ENCODE data around the gene GIMAP8.

GIMAP8 gene

GRCh38 chr7:150404805-150405583, 45.4 kb upstream of the GIMAP8 start:
- no peaks in the 10 kb centered on the region for H3K36me3 ChIP-seq (ENCODE audit: control insufficient read depth in 2 of 2, insufficient read depth in 1 of 2, low read length in 2 of 2)
- H3K9me3 ChIP-seq (ENCODE audit: control insufficient read depth, insufficient read depth, low read depth, low read length), result no peaks in the 10 kb centered on the region
- ChIA-PET POLR2A (interaction anchor here (0.6 to 1.0 kb wide), 2 partner anchors 53 to 82 kb away, joined by 3 read pairs; partner anchors contain the start of gene LRRC61), CTCF (interaction anchor here (0.7 to 2.1 kb wide), 5 partner anchors 17 to 521 kb away, joined by 3 to 9 read pairs (median 3); partner anchors contain the start of gene REPIN1)
- H3K4me1 ChIP-seq (ENCODE audit: control insufficient read depth, insufficient read depth, low read length), result no peaks in the 10 kb centered on the region
- peak overlapping the region; percentile 45 for H3K4me3 ChIP-seq (ENCODE audit: low read depth, low read length)
- peak overlapping the region; percentile 6; the same call in 1 of the 2 replicates for H3K27ac ChIP-seq (ENCODE audit: extremely low read depth, low read depth, low read length)
- TF ChIP-seq YY1 (tag by site-specific recombination; IDR thresholded peaks at IDR 0.05), result peak; percentile 68; the same call in 1 of the 2 replicates
- no peak for TF ChIP-seq ZNF600 (tag by site-specific recombination; IDR thresholded peaks at IDR 0.05)
- no peak for TF ChIP-seq ZNF645 (tag by site-specific recombination; IDR thresholded peaks at IDR 0.05)
- TF ChIP-seq HOXA7 (CRISPR knock-in tag; IDR thresholded peaks at IDR 0.05; ENCODE audit: borderline replicate concordance), result no peak
- TF ChIP-seq ZNF521 (tag by site-specific recombination; IDR thresholded peaks at IDR 0.05), result no peak
- 0 out of 2 replicates have a peak, but pooled peaks have one; percentile 33 for TF ChIP-seq BCL11B (tag by site-specific recombination; IDR thresholded peaks at IDR 0.05; ENCODE audit: low read depth)
- TF ChIP-seq ZFP3 (tag by site-specific recombination; IDR thresholded peaks at IDR 0.05; ENCODE audit: low read depth), result no peak
- no peak for TF ChIP-seq MEIS1 (CRISPR knock-in tag; IDR thresholded peaks at IDR 0.05; ENCODE audit: borderline replicate concordance)
- TF ChIP-seq ZSCAN18 (tag by site-specific recombination; IDR thresholded peaks at IDR 0.05), result no peak
- no peak for TF ChIP-seq ZNF148 (tag by site-specific recombination; IDR thresholded peaks at IDR 0.05; ENCODE audit: borderline replicate concordance)
- TF ChIP-seq KLF7 (tag by site-specific recombination; IDR thresholded peaks at IDR 0.05; ENCODE audit: borderline replicate concordance), result 0 out of 2 replicates have a peak, but pooled peaks have one; percentile 41
- TF ChIP-seq ZNF677 (tag by site-specific recombination; IDR thresholded peaks at IDR 0.05), result no peak
- TF ChIP-seq ZNF133 (tag by site-specific recombination; IDR thresholded peaks at IDR 0.05), result no peak
- TF ChIP-seq ZNF777 (tag by site-specific recombination; IDR thresholded peaks at IDR 0.05; ENCODE audit: borderline replicate concordance), result 0 out of 2 replicates have a peak, but pooled peaks have one; percentile 34
- 0 out of 2 replicates have a peak, but pooled peaks have one; percentile 39 for TF ChIP-seq ZNF324 (tag by site-specific recombination; IDR thresholded peaks at IDR 0.05)
- peak; percentile 75; the same call in 1 of the 2 replicates for TF ChIP-seq ZNF692 (tag by site-specific recombination; IDR thresholded peaks at IDR 0.05)
- no peak for TF ChIP-seq SCRT2 (tag by site-specific recombination; IDR thresholded peaks at IDR 0.05)
- TF ChIP-seq ZFHX2 (tag by site-specific recombination; conservative IDR thresholded peaks at IDR 0.05), result peak; percentile 66
- no peak for TF ChIP-seq ZNF658 (tag by site-specific recombination; IDR thresholded peaks at IDR 0.05)
- no peak for TF ChIP-seq ZNF529 (tag by site-specific recombination; IDR thresholded peaks at IDR 0.05; ENCODE audit: insufficient replicate concordance)
- TF ChIP-seq ZBTB26 (tag by site-specific recombination; optimal IDR thresholded peaks at IDR 0.05), result peak; percentile 87
- peak; percentile 45; the same call in 1 of the 2 replicates for TF ChIP-seq ZEB2 (tag by site-specific recombination; IDR thresholded peaks at IDR 0.05)
- TF ChIP-seq ZNF214 (tag by site-specific recombination; IDR thresholded peaks at IDR 0.05; ENCODE audit: borderline replicate concordance), result no peak
- no peak for TF ChIP-seq ZNF354C (tag by site-specific recombination; IDR thresholded peaks at IDR 0.05; ENCODE audit: borderline replicate concordance, low read depth)
- TF ChIP-seq ZXDB (tag by site-specific recombination; IDR thresholded peaks at IDR 0.05), result no peak
- TF ChIP-seq KLF16 (tag by site-specific recombination; IDR thresholded peaks at IDR 0.05), result peak; percentile 85
- no peak for TF ChIP-seq ZNF404 (tag by site-specific recombination; IDR thresholded peaks at IDR 0.05)
- no peak for TF ChIP-seq ZNF26 (tag by site-specific recombination; IDR thresholded peaks at IDR 0.05)

All from HEK293 (cell line).